Effector CD8-positive, alpha-beta T cell (primary cell): ENCODE results near the gene PDE8A.

Experiments
- DNase-seq: peaks from one replicate; lab custom pipeline; 2025; lab: John Stamatoyannopoulos, UW
- total RNA-seq, 4 experiments: gene quantifications; one replicate each; lab custom pipeline; 2026; lab: John Stamatoyannopoulos, UW

PDE8A gene, protein sequence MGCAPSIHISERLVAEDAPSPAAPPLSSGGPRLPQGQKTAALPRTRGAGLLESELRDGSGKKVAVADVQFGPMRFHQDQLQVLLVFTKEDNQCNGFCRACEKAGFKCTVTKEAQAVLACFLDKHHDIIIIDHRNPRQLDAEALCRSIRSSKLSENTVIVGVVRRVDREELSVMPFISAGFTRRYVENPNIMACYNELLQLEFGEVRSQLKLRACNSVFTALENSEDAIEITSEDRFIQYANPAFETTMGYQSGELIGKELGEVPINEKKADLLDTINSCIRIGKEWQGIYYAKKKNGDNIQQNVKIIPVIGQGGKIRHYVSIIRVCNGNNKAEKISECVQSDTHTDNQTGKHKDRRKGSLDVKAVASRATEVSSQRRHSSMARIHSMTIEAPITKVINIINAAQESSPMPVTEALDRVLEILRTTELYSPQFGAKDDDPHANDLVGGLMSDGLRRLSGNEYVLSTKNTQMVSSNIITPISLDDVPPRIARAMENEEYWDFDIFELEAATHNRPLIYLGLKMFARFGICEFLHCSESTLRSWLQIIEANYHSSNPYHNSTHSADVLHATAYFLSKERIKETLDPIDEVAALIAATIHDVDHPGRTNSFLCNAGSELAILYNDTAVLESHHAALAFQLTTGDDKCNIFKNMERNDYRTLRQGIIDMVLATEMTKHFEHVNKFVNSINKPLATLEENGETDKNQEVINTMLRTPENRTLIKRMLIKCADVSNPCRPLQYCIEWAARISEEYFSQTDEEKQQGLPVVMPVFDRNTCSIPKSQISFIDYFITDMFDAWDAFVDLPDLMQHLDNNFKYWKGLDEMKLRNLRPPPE
- total RNA-seq: 30.8 to 59.2 (median 35.6) reads per million in 4 experiments

DNA sequence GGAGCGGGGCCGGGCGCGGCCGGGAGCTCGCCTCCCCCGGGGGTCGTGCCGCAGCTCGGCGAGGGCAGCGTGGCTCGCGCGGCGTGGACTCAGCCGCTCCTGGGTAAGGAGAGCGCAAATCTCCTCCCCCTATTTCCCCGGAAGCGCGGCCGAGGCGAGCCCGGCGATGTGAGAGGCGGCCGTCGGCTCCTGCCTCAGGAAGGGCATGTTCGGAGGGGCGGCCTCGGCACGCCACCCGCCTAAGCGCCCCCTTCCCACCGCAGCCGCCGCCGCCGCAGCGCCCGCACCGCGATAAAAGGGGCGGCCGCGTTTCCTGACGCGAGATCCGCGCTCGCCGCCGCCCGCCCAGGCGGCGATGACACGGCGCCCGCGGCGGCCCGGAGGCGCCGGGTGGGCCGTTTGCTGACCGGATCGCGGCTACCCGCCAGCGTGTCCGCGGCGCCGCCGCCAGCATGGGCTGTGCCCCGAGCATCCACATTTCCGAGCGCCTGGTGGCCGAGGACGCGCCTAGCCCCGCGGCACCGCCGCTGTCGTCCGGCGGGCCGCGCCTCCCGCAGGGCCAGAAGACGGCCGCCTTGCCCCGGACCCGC lies at the start of gene PDE8A:
Gene PDE8A, plus strand, starts transcription at position 146 of the 590 bp plus-strand sequence. Its CDS starts 307 bp downstream, at position 453.
- DNase-seq: peak; percentile 49

DNA sequence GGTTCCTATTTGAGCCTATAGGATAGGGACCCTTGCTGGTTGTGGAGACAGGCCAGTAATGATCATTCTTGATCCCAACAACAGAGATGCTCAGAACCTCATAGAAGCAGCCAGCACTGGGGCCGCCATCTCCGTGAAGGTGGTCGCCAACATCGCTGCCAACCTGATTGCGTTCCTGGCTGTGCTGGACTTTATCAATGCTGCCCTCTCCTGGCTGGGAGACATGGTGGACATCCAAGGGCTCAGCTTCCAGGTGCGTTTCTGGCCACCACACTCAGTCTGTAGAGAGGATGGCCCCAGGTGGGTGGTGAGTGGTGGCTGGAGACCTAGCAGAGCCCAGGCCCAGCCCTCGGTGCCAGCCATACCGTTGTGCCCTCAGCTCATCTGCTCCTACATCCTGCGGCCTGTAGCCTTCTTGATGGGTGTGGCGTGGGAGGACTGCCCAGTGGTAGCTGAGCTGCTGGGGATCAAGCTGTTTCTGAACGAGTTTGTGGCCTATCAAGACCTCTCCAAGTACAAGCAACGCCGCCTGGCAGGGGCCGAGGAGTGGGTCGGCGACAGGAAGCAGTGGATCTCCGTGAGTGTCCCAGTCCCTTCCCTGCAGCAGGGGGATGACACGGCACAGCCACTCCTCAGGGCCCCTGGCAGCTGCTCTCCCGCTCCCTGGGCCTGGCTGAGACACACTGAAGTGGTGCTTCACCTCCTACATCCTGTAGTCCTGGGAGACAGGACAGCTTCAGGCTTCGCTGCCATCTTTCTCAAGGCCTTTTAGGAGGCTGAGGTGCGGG lies 46.5 kb upstream of the PDE8A start:
- DNase-seq: no peak

DNA sequence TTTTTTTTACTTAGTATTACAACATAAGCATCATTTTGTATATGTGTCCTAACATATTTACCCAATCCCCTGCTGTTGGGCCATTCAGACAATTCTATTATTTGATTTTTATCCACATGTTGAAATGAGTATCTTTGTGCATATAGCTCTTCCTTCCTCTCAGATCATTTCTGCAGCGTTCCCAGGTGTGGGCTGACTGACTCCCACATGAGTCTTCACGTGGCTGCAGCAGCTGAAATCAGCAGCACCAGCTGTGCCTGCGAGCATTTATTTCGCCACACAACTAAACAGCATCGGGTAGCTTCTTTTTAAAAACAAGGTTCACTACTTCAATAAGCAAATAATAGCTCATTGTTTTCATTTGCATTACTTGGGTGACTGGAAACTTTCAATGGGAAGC lies 44.5 kb upstream of the PDE8A start:
- no peak for DNase-seq

- DNase-seq: no peak
Observed at GRCh38 chr15:84938726-84939125, 42.9 kb upstream of the PDE8A start.

- DNase-seq: no peak
Observed at GRCh38 chr15:84940399-84940798, 41.3 kb upstream of the PDE8A start.

DNA sequence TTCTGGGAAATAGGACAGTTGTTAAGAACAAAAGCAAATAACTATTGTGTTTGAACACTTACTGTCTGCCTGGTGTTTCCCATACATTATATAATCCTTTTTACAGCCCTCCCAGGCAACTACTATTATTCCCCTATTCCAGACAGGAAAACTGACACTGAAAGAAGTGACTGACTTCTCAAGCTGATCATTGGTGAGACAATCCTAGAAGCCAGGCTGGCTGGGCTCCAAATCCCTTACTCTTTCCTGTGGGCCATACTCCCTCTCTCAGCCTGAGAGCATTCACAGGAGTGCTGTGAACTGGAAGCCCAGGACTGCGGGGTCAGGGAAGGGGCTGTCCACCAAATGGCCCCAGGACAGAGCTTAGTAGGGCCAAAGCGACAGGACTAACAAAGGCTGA lies 39.2 kb upstream of the PDE8A start:
- DNase-seq: no peak

- no peak for DNase-seq
Observed at GRCh38 chr15:84944311-84944710, 37.3 kb upstream of the PDE8A start.

DNA sequence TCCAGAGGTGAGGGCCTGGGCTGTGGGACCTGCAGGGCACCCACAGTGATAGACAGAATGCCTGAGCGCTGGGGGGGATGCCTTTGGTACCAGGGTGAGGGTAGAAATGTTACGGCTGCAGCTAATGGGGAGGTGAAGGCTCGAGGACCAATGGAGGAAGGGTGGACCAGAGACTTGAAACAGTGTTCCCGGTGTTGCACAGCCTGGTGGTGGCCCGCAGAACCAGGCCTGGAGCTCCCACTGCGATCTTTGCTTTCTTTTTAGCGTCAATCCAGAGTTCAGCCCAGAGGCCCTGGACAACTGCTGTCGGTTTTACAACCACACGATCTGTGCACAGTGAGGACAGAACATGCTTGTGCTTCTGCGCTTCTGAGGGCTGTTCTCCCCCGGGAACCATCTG lies 36.8 kb upstream of the PDE8A start:
- DNase-seq: no peak

DNA sequence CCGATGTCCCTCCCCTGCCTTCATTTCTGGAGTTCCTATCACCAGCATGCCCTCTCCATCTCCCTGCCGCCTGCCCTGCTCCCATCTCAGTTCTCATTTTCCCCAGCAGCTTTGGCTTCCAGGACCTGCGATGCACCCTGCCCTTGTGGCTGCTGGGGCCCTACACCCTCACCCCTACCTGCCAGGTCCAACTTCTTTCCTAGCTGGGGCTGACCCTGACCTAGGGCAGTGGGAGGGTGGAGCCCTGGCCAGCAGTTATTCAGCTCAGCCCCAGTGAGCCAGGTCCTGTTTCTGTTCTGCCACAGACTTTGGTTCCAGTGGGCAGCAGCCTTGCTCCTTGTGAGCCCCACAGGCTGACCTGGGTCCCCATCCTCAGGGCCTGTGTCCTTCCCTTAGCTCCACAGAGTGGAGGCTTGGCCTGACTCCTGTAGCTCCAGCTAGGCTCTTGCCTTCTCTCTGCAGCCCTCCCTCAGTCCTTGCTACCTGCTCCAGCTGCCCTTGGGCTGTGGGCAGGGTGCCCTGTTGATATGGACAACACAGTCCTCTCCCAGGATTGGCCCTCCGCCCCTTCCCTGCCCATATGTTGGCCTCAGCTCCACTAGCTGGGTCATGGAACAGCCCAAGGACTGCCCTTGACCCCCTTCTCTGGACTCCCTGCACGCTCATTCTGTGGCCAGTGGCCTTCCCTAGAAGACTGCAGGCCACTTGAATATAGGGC lies 34.7 kb upstream of the PDE8A start:
- DNase-seq: no peak

GRCh38 chr15:84947947-84948830 lies 33.5 kb upstream of the PDE8A start:
- no peak for DNase-seq

DNA sequence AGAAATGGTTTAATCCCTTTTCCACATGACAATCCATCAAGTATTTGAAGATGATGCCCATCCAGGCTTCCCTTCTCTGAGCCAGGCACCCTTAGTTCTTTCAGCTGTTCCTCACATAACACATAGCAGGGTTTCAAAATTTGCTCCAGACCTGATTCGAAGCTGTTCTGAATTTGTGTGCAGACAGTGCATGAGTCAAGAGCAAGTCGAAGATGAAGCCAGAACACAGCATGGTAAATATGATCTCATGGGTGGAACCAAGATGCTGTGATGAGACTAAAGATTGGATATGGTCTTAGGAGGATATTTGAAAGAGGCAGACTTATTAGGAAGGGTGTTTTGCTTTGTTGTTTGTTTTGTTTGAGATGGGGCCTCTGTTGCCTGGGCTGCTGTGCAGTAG lies 32.6 kb upstream of the PDE8A start:
- no peak for DNase-seq

- DNase-seq: no peak
Observed at GRCh38 chr15:84949845-84950569, 31.6 kb upstream of the PDE8A start.

- no peak for DNase-seq
Observed at GRCh38 chr15:84950570-84951111, 31.0 kb upstream of the PDE8A start.

DNA sequence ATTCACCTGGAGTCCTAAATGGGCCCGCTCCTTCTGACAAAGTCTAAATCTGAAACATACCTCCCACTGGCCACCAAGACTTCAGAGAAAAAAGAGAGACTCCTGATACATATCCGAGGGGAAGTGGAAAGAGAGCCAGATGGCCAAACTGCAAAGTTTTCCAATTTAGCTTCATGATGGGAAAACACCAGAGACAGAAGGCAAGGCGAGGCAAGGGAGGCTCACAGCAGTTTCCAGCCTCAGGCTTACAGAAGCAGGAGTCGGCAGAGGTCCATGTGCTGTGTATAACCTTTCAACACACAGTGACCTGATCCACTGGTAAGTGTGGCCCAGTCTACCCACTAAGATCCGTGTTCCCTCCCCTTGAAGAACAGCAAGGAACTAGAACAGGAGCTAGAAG lies 29.9 kb upstream of the PDE8A start:
- DNase-seq: no peak

DNA sequence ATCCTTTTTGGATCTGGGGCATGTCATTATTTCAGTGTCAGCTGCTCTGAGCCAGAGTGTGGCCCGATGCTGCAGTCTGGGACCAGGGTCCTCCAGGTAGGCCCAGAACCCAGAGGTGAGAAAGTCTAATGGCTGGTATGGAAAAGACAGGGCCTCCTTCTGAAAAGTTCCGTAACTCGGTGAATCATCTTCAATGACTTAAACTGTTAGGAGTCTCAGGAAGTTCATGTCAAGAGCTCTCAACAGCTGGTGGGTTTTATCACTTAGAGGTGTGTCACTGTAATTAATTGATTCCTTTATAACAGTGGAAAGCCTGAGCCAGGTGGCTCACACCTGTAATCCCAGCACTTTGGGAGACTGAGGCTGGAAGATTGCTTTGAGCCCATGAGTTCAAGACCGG lies 28.5 kb upstream of the PDE8A start:
- DNase-seq: no peak

- DNase-seq: no peak
Observed at GRCh38 chr15:84953726-84954125, 27.9 kb upstream of the PDE8A start.

- DNase-seq: no peak
Observed at GRCh38 chr15:84955089-84955848, 26.4 kb upstream of the PDE8A start.

GRCh38 chr15:84956199-84956598 lies 25.5 kb upstream of the PDE8A start:
- DNase-seq: no peak
